ENCODE measurements around the gene C19orf25. TPM values are rescaled to one million over a fixed set of nuclear protein-coding genes. Genes with fewer than 3 reads are reported as not detected.

The C19orf25 gene
- total RNA-seq, 1 donor: 30.0 TPM

GRCh38 chr19:1453525-1454364, 25.3 kb downstream of the C19orf25 start:
- Histone ChIP-seq H3K9me3 (ENCODE audit: low read depth, low read length) (no peaks in the 10 kb centered on the region), H3K27ac (ENCODE audit: low read depth, low read length) (no peak overlapping the region), H3K27me3 (ENCODE audit: insufficient read depth, low read length) (peaks cover 81% of the 10 kb centered on the region), H3K79me2 (ENCODE audit: insufficient read depth, low read length) (no peaks in the 10 kb centered on the region), H4K20me1 (ENCODE audit: insufficient read depth, low read length) (peaks cover 37% of the 10 kb centered on the region), H3K4me1 (ENCODE audit: insufficient read depth, low read length) (no peaks in the 10 kb centered on the region), H3K36me3 (ENCODE audit: insufficient read depth, low read length) (no peaks in the 10 kb centered on the region), H2AFZ (ENCODE audit: low read length) (no peak overlapping the region), H3K4me2 (ENCODE audit: insufficient read depth, low read length) (no peak overlapping the region), H3K4me3 (ENCODE audit: insufficient read depth, low read length) (no peak overlapping the region)
- TF ChIP-seq CTCF (IDR thresholded peaks at IDR 0.05; ENCODE audit: extremely low read depth, low read depth, low read length): no peak
- peak; percentile 99 for DNase-seq (ENCODE audit: insufficient read length, low spot score, missing footprints)

- H3K4me1 ChIP-seq (ENCODE audit: insufficient read depth, low read length): no peaks in the 10 kb centered on the region
- no peak overlapping the region for H3K27ac ChIP-seq (ENCODE audit: low read depth, low read length)
- H3K9me3 ChIP-seq (ENCODE audit: low read depth, low read length): no peaks in the 10 kb centered on the region
- peaks cover 33% of the 10 kb centered on the region for H4K20me1 ChIP-seq (ENCODE audit: insufficient read depth, low read length)
- H3K36me3 ChIP-seq (ENCODE audit: insufficient read depth, low read length): no peaks in the 10 kb centered on the region
- no peaks in the 10 kb centered on the region for H3K79me2 ChIP-seq (ENCODE audit: insufficient read depth, low read length)
- no peak overlapping the region for H2AFZ ChIP-seq (ENCODE audit: low read length)
- H3K27me3 ChIP-seq (ENCODE audit: insufficient read depth, low read length): peaks cover 86% of the 10 kb centered on the region
- DNase-seq (ENCODE audit: insufficient read length, low spot score, missing footprints): peak; percentile 91
- TF ChIP-seq CTCF (IDR thresholded peaks at IDR 0.05; ENCODE audit: extremely low read depth, low read depth, low read length): no peak
- H3K4me2 ChIP-seq (ENCODE audit: insufficient read depth, low read length): no peak overlapping the region
- H3K4me3 ChIP-seq (ENCODE audit: insufficient read depth, low read length): no peak overlapping the region
Measured at GRCh38 chr19:1452802-1453524, 26.1 kb downstream of the C19orf25 start.

- Histone ChIP-seq H3K4me1 (ENCODE audit: insufficient read depth, low read length) (no peaks in the 10 kb centered on the region), H4K20me1 (ENCODE audit: insufficient read depth, low read length) (peaks cover 39% of the 10 kb centered on the region), H3K36me3 (ENCODE audit: insufficient read depth, low read length) (no peaks in the 10 kb centered on the region), H3K4me3 (ENCODE audit: insufficient read depth, low read length) (no peak overlapping the region), H3K4me2 (ENCODE audit: insufficient read depth, low read length) (no peak overlapping the region), H3K9me3 (ENCODE audit: low read depth, low read length) (no peaks in the 10 kb centered on the region), H2AFZ (ENCODE audit: low read length) (no peak overlapping the region), H3K79me2 (ENCODE audit: insufficient read depth, low read length) (no peaks in the 10 kb centered on the region), H3K27ac (ENCODE audit: low read depth, low read length) (no peak overlapping the region), H3K27me3 (ENCODE audit: insufficient read depth, low read length) (peaks cover 89% of the 10 kb centered on the region)
- no peak for TF ChIP-seq CTCF (IDR thresholded peaks at IDR 0.05; ENCODE audit: extremely low read depth, low read depth, low read length)
- no peak for DNase-seq (ENCODE audit: insufficient read length, low spot score, missing footprints)
Measured at GRCh38 chr19:1451916-1452801, 26.9 kb downstream of the C19orf25 start.
